GM18861 (cell line): ENCODE data around the gene SPAG4.

ENCODE experiments used
- ATAC-seq: cut with Tn5 transposase; IDR thresholded peaks from one replicate; pipeline ENCODE4 v1.9.1; 2021; ENCODE audit not compliant: unreplicated experiment

Gene SPAG4

DNA sequence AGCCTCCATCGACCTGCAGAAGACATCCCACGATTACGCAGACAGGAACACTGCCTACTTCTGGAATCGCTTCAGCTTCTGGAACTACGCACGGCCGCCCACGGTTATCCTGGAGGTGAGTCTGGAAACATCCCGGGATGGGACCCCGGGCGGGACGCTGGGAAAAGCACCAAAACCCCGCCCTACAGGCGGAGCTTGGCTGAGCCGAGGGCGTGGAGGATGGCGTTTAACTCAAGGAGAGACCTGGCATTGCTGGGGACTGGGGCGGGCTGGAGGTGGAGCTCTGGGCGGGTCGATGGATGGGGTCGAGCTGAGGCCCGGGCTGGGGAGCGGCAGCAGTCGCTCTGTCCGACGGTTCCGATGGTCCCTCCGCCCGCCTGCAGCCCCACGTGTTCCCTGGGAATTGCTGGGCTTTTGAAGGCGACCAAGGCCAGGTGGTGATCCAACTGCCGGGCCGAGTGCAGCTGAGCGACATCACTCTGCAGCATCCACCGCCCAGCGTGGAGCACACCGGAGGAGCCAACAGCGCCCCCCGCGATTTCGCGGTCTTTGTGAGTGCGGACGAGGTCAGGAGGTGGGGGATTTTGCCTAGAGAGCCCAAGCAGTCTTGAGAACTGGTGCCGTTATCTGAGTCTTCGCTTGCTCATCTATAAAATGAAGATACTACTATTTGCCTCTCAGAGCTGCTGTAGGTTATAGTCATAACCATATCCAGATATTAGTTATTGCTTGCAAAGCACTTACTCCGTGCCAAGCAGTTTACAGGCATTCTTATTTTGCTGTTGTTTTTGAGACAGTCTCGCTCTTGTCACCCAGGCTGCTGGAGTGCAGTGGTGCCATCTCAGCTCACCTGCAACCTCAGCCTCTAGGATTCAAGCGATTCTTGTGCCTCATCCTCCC lies 3.8 kb downstream of the SPAG4 start:
- peak; percentile 22 for ATAC-seq

DNA sequence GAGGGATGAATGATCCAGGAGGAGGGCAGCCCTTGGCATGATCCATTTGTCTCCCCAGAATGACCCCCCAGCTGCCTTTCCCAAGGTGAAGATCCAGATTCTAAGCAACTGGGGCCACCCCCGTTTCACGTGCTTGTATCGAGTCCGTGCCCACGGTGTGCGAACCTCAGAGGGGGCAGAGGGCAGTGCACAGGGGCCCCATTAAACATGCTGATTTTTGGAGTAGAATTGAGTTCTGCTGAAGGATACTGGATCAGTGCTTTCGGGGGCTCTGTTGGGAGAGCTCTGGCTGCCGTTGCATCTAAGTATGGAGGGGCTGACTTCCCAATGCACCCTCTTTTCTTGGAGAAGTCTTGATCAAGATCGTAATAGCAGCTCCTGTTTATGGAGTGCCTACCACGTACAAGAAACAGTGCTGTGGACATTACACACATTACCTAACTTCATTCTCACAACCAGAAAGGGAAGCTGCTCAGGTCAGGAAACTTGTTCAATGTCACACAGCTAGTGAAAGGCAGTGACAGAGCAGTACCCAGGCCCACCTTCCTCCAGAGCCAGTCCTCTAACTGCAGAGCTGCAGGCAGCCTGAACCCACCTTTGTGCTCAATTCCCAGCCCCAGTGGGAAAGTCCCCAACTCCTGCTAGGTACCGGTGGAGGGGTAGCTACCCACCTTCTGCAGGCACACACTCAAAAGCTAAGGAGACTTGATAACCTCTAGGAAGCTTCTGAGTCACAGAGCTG lies 5.4 kb downstream of the SPAG4 start:
- no peak for ATAC-seq

DNA sequence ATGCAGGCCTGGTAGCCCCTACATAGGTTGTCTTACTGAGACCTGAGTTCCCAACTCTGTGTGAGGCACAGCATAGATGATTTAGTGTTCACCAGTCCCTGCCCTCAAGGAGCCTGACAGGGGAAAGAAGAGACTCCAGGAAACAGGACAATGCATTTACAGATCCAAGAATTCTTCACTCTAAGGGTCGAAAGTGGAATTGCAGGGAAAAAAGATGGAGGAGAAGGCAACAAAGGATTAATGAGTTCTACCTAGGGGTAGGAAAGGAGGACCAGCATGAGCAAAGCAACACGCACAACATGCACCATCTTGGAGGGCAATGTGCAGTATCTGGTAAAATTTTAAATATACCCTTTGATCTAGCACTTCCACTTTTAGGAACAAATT lies 5.9 kb downstream of the SPAG4 start:
- no peak for ATAC-seq

DNA sequence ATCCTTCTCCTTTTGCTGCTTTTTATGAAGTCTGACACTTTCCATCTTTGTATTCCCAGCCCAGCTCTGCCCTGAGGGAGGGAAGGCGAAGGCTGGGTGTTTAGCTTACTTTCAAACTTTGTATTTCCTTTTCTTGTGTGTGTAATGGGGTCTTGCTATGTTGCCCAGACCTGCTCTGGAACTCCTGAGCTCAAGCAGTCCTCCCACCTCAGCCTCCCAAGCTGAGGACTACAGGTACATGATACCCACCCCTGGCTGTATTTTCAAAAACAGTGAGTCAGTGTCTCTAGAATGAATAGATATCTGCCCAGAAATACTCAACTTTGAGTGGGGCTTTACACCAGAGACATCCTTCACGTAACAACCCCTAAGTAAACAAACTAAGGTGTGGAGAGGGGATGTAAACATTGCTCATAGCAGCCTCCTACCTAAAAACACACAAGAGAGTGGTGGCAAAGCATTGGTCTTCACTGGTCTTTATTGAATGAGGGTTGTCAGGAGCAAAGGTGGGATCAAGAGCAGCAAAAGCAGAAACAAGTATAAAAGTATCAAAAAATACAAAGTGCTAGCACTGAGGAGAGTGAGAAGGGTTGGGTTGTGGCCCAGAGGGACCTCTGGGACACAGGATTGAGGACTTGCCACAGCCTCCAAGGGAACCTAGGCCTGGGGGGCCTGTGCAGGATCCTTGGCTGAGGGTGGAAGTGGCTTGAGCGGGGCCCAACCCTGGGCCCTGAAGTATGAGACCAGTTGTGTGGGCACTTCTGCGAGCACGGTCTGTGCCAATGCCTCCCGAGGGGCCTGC lies 10.2 kb downstream of the SPAG4 start:
- ATAC-seq: no peak

DNA sequence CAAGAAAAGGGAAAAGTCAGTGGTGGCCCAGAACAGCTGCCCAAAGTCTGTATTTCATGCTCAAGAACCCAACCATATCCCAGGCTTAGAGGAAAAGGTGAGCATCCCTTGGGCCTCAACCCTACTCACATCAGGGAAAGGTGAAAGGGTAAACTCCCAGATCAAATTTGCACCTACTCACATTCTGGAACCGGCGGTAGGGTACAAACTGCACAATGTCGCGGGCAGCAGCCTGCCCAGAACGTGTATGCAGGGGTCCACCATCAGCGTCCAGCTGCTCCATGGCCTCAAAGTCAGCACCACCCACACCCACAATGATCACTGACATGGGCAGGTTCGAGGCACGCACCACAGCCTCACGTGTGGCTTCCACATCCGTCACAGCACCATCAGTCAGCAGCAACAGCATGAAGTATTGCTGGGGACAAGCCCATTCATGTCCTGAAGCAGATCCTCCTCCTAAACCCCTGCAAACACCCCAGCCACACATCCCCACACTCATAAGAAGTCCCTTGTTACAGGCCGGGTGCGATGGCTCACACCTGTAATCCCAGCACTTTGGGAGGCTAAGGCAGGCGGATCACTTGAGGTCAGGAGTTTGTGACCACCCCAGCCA lies 10.9 kb downstream of the SPAG4 start:
- no peak for ATAC-seq

DNA sequence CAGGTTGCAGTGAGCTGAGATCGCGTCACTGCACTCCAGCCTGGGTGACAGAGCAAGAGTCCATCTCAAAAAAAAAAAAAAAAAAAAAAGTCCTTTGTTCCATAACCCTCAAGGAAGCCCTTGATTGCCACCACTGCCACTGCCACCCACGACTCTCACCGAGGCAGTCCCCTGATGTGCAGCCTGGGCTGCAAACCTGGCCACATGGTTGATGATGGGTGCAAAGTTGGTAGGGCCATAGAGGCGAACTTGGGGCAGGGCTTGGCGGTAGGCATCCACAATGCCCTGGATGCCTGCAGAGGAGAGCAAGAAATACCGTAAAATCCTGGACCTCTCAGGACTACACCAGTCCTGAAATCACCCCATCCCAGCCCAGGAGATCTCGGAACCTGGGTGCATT lies 11.5 kb downstream of the SPAG4 start:
- no peak for ATAC-seq

DNA sequence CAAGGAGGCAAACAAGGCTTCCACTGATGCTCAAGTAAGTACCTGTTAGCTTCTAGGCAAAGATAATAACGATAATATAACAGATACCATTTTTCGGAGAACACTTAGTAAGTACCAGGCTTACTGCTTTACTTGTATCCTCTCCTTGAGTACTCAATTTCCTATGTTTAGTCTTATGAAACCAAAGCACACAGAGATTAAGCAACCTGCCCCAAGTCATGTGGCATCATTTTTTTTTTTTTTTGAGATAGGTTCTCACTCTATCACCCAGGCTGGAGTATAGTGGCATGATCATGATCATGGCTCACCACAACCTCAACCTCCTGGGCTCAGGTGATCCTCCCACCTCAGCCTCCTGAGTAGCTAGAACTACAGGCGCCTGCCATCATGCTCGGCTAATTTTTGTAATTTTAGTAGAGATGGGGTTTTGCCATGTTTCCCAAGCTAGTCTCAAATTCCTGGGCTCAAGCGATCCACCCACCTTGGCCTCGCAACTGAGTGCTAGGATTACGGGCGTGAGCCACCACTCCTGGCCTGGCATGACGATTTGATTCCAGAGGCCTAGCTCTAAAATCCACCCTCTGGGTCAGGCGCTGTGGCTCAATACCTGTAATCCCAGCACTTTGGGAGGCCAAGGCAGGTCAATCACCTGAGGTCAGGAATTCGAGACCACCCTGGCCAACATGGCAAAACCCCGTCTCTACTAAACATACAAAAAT lies 14.0 kb downstream of the SPAG4 start:
- ATAC-seq: no peak

DNA sequence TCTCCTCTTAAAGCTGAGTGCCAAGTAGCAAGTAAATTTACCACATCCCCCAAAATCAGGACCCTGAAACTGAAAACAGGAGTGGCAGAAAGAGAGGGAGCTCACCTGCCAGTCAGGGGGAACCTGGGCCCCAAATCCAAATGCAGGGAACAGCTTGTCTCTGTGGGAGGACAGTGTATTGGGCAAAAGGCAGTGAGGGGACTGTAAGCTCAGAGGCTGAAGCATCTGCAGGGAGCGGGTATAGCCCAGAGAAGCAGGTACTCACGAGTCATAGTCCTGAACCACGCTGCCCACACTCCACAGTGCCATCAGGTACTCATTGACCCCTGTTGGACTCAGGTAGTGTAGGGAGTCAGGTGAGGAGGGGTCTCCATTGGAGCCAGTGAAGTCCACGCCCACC lies 15.0 kb downstream of the SPAG4 start:
- ATAC-seq: no peak

DNA sequence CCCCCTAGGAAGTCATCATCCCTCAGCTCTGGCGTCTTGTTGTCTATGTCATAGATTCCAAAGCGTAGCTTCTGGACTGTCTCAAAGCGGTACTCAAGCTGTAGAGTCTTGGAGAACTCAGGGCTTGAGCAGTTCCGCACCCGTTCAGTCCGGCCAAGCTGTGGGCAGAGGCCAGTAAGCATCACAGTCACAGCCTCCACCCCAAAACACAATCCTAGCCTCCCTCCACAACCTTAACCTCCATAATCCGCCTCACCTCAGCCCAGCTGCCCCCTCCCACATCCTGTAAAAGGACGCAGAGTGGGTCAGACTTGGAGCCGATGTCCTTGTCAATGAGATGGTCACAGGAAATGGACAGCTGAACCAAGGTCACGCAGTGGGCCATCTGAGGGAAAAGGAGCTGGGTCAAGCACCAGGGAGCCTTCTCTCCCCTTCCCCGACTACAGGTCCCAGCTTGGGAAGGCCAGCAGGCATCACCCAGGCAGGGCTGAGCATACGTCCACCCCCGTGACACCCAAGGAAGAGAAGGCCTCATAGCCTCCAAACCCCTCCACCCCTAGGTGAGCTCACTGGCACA lies 17.0 kb downstream of the SPAG4 start:
- ATAC-seq: no peak

DNA sequence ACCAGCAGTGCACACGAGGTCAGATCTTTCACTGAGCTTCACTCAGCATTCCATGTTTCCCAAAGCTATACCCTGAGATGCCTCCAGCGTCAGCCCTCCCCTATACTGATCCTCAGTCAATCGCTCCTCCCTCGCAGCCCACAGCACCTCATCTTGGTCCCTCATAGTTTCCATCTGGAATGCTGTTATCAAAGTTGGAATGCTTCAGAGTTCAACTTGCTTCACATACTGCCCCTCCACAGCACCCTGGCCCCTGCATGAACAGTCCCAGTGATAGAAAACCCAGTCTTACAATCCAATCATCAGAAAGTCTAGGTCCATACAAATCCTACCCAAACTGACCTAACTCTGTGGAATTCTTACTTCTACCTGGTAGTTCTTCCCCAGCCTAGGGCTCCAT lies 20.0 kb downstream of the SPAG4 start:
- ATAC-seq: no peak

DNA sequence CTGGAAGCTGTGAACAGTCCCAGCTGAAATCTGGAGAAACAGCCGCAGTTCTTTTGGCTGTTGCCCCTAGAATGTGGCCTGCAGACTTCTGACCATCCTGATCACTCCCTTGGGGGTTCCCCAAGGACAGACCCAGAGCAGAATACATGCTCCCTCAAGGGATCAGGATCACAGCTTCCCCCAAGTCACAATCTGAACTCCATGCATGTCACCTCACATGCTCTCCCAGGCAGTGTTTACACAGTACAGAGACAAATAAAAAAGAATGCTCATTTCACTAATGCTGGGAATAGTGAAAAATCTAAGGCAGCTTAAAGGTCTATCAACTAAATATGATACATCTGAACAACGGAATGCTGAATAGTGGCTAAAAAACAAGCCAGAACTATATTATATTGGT lies 20.5 kb downstream of the SPAG4 start:
- ATAC-seq: no peak

DNA sequence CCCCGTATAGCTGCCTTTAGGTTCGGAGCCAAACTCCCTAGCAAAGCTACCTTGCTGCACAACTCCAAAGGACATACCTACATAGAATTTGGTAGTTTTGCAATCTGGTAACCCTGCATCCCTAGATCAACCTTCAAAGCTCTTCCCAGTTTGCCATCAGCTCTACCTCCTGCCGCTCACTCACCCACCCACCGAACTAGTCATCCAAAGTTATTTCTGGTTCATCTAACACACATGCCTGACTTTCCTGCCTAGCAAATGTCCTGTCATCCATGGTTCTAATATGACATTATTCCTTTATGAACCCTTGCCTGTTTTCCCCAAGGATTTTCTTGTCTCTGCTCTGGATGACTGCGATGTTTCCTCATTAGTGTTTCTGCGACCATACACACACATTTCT lies 21.6 kb downstream of the SPAG4 start:
- no peak for ATAC-seq

DNA sequence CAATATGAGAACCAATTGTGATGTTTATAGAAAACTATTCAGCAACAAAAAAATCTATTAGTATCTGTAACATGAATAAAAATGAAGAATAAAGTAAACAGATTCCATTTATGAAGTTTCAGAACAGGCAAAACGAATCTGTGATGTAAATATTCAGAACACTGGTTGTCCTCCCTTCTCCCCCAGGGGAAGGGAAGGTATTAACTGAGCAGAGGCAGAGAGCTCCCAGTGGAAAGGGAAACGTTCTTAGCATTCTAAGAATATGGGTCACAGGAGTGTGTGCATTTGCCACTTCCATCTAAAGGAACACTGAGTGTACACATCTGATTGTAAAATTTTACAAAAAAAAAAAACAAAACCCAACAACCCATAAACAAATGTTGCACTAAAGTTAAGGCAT lies 23.1 kb downstream of the SPAG4 start:
- ATAC-seq: no peak

DNA sequence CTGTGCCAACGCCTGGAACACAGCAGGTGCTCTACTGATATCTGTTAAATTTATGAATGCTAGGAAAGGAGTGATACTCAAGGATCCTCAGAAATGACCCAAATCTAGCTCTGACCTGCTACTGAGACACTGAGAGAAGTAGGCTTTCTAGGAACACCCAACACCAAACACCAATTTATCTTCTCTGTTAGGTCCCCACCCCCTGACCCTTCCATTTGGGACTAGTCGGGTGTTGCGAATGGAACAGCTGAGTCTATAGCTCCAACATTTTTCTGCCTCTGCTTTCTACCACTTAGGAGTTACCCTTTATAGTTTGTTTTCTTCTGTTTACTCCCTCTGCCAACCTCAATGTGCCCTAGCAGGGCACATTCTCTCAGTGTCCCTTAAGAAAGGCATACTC lies 25.1 kb downstream of the SPAG4 start:
- ATAC-seq: no peak

DNA sequence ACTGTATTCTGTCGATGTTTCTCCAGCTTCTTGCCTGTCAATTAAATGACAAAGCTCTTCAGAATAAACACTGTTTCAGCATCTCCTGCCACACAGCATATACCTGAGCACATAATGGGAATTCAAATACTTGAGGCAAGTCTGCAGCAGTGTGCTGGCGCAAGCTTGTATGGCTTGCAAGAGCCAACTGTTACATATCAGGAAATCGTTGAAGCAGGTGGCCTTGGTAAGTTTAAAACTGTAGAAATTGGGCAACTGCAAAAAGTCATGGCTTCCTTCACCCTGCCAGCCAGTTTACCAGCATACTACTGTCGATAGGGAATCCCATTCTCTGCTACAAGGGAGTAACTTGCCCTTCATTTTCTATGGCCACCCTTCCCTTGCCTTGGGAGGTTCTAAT lies 26.1 kb downstream of the SPAG4 start:
- no peak for ATAC-seq

DNA sequence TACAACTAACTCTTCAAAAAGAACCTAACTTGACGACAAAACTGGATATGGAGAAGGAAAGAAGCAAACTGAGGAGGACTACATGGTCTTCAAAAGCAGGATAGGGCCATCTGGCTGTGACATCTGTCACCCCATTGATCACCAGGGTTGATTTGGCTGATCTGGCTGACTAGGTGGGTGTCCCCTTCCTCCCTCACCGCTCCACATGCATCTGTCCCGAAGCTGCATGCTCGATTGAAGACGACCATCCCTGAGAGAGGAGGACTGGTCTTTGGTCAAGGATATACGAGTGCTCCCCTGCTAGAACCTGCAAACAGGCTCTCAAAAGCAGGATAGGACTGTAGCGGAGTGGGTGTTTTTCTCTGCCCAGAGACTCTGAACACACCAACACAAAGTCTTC lies 27.4 kb downstream of the SPAG4 start:
- ATAC-seq: no peak

DNA sequence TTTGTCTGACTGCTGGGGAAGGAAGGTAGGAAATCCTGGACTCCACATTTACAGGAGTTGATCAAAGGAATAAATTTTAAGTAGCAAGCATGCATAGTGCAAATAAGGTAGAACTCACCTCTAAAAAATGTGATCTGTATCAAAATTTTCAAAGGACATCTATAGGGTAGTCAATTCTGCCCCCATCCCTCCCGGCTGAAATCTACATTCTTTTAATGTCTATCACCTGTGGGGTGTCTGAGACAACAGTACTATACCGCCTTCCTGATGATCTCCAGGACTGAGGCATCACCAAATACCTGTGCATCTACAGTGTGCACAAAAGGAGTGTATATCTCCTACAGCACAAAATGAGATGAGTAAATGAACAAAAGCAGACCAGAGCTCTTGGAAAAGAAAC lies 29.2 kb downstream of the SPAG4 start:
- no peak for ATAC-seq

DNA sequence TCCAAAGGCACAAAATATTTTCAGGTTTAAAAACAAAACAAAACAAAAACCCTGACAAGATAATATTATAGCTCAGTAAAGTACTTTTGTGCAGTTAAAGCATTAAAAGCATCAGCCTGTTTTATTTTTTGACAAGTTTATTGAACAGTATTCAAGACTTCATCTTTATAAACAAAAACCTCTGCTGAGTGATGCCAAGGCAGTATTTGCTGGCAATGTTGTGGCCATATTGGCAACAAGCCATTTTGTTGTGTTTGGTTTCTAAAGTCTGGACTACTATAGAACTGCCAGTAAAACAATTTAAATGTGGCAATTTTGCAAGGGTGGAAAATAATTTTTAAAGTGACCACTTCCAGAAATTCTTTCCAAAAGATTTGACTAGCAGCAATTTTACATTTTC lies 33.2 kb downstream of the SPAG4 start:
- ATAC-seq: no peak

DNA sequence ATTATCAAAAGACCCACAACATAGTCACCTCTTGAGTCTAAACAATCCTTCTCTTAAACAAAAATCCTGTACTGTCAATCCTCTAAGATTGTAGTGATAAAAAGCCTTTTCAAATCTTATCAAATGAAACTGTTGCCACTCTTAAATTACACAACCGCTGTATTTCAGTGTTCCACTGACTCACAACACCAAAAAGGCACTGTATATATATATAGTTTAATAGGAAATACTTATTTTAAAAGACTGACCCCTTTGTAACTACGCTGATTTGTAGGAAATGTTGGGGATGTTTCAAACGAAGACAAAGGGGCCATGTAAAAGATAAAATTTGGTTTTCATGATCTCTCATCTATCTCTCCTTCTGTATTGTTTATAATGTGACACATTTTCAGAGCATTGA lies 35.0 kb downstream of the SPAG4 start:
- no peak for ATAC-seq

DNA sequence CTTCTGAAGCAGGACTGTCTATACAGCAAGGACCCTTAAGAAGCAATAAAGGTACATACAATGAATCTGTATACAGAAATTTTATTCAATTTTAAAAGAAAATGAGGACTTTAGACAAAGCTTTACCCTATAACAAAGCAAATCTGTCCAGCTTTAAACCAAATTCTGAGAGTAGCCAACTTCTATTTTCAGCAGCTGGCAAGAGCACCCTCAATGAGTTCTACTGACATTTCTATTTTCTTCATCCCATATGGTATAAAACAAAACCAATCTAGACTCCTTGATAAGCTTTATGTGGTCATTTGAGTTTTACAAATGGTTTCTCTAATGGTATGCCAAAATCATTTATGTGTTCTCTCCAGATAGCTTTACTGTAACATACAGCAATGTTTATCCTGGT lies 36.3 kb downstream of the SPAG4 start:
- no peak for ATAC-seq
